Superior temporal gyrus (tissue), 1 donor: ENCODE results near the gene GTF3C1.

ENCODE experiments used
- DNase-seq: peaks from one replicate; pipeline ENCODE4 v3.0.0-alpha.2; 2016; ENCODE audit errors: extremely low spot score

The GTF3C1 gene

DNA sequence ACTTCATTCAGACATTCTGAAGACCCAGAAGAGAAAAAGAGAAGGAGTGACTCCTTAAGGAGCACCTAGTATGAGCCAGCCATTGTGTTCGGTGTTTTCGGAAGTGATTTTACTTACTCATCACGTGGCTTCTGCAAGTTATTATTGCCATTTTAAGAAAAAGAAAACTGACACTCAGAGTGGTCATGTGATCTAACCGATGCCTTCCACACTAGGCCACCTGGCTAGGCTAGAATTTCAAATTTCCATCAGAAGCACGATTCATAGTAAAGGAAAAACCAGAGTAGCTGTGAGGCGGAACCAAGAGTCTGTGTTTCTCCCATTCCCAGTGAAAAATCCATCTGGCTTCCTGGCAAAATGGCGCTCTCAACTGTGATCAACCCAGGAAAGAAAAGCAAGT lies 32.0 kb downstream of the GTF3C1 start:
- no peak for DNase-seq

DNA sequence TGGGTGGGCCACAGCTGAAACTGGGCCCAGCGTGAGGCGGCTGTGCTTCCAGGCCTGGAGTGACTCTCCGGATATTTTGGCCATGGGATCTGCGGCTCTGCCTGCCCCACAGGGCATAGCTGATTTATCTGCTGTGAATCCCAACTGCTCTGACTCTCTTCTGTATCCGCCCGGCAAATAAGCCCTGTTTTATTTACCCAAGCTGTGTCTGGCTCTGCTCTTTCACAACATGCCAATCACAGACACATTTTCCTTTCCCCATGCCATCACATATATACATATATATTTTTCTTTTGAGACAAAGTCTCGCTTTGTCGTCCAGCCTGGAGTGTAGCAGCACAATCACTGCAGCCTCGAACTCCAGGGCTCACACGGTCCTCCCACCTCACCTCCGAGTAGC lies 33.3 kb downstream of the GTF3C1 start:
- DNase-seq = no peak

DNA sequence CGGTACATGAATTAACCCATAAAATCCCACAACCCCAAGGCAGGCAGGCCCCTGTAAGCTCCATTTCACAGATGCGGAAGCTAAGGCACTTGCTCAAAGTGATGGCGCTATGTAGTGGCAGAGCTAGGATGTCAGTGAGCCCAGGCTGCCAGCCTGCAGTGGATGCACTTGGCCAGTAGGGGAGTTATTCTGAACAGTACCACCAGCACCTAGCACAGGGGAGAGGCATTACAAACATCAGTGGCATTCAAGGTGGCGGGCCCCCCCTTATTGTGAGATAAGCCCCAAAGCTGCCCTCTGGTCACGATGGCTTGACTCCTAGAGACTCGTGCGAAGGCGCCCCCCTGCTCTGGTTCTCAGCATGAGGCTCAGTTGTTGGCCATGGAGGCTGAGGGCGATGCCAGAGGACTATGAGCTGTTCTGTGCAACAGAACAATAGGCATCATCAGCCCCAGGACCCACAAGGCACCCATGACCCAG lies 33.8 kb downstream of the GTF3C1 start:
- DNase-seq = peak; percentile 16

DNA sequence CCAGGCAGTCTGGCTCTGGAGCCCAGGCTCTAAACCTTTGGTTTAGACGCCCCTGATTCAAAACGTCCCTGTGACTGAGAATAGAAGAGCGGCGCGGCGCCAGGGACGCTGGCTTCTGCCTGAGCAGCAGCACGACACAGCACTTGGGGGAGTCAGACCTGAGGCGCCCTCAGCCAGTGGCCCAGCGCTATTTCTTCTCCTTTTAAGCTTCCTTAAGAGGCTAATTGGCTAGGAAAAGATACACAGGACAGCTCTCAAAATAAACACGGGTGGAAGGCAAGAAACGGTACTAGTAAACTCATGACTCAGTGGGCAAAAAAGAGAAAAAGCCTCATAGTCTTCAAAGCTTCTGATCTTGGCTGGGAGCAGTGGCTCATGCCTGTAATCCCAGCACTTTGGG lies 34.9 kb downstream of the GTF3C1 start:
- DNase-seq = peak; percentile 49

DNA sequence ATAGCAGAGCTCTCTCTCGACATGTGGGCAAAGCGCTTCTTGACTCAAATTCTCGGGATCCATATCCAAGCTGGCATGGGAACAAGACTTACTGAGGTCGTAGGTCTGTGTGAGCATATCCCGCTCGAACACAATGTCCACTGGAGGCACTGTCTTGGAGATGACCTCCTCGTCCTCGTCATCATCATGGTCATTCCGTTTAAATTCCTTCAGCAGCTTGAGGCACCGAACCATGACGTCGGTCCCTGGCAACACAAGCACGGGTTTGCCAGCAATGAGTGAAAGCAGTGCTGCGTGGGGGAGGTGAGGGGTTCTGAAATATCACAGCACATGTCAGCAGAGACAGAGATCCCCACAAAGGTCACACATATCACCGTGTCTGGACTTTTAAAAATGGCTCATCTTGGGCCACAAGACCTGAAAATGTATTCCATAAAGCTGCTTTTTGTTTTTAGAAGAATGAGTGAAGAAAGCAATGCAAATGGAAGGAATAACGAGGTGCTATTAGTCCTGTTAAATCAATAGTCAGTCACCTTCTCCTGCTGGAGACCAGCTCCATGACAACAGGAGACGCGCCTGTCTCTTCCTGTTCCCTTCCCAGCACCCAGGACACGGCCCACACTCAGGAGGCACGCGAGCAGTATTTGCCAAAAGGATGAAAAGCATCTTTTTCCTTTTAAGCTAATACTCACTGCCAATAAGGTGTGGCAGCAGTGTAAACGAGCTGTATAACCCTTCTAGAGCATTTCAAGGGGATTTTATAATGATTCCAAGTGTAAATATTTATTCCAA lies 37.9 kb downstream of the GTF3C1 start:
- no peak for DNase-seq

DNA sequence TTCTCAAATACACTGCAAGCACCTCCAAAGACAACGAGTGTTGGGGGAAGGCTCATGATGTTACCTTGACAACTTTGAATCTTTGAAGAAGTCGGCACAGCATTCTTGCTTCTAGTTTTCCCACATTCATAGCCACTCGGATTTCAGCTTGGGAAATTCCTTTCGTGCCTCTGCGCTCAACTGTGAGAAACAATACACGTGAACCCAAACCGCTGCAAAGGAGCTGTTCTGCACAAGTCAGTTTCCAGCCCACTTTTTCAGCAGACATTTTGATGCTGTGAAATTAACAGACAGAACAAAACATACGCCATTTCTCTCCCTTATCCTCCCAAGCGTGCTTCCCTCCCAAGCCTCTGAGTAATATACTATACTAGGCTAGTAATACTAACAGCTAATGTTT lies 41.2 kb downstream of the GTF3C1 start:
- DNase-seq = no peak

DNA sequence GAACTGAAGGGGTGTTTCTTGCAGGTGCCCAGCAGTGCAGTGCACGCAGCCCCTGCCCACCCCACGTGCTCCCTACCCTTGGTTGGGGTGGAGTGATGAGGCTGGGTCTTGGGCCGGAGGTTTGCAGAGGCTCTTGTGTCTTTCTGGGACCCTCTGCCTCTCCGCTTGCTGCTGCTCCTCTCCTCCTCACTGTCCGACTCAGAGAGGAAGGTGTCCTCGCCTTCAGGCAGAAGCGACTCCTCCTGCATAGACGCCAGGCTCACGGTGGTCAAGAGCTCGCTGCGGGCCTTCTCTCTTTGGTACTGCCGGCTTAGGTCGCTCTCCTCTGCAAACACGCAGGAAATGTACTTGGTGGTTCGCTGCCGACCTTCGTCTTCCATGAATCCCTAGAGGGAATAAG lies 42.9 kb downstream of the GTF3C1 start:
- DNase-seq = no peak

DNA sequence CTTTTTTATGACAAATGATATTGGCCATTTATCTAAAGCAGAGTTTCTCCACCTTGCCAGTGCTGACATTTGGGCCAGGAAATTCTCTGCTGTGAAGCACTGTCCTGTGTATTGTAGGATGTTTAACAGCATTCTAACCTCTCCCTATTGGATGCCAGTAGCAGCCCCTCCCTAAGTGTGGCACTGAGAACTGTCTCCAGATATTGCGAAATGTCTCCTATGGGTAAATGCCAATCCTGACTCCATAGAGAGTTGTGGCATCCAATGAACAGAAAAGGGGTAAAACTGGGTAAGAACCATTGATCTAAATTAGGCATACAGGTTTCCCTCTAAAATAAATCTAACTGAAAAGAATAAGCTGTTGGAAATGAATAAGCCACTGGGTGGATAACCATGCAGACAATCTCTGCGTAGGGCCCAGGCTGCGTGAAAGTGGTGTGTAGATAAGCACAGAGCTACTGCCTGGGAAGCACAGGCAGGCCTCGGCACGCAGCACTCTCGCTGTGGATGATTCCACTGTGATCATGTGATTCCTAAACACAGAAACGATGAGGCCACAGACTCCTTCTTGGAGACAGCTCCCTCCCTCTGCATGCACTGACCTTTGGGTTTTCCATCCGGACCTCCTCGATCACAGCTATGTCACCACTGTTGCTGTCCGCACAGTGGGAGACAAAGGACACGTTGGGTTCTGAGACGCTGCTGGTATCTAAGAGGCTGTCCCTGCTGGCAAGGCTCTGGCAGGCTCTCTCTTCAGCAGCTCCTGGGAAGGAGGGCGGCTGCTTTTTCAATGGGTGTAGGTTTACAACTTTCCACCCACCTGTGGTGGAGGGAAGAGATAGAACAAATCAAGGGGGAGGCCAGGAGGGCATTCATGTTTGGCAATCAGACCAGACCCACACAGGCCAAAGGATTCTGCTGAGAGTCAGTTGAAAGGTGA lies 44.1 kb downstream of the GTF3C1 start:
- no peak for DNase-seq

DNA sequence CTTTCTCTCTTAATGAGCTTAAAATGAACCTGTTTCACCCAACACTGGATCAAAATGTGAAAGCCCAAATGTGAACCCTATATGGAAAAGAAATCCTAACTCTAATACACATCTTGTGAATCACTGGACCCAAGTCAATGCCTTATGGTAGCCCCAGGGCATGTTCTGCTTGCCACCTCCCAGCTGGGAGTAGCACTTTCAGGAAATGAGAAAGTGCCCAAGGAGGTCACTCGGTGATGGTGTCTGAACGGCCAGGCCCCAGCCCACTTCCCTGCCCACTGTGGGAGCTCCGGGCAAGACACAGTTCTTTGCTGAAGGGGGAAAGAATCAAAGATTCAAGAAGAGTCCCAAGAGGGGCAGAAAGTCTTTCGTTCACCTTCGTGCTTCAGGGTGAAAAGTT lies 46.1 kb downstream of the GTF3C1 start:
- DNase-seq = no peak

DNA sequence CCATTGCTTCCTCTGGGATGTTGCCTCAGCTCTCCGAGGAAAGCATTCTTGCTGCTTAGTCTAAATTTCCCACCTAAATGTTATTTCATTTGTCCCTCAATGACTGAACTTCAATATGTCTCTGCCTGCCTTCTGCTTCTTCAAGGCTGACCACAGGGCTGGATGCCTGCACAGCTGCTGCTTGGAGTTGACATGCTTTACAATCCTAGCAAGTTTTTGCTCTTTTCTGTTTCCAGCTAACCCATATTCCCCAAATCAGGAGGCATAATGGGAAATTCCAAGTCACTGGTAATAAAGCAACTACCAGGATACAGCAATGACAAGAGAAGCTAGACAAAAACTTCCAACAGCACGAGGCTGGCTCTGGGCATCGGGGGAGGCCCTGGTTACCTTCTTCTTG lies 48.9 kb downstream of the GTF3C1 start:
- DNase-seq = no peak

DNA sequence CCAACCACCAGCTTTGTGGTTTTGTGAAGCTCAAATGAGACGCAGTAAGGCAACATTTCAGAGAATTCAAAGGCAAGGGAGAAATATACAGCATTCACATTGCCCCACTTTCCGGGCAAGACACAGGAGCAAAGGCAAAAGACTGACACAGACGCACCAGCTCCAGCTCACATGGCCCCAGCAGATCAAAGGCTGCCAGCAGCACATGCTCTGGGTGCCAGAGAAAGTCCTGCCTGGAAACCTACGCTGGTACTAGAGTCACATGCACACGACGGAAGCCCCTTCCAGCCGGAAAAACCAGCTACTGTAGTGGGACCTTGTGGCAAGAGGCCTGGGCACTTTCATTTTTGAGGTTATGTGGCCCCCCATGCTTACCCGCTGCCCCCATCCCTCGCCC lies 50.1 kb downstream of the GTF3C1 start:
- no peak for DNase-seq

DNA sequence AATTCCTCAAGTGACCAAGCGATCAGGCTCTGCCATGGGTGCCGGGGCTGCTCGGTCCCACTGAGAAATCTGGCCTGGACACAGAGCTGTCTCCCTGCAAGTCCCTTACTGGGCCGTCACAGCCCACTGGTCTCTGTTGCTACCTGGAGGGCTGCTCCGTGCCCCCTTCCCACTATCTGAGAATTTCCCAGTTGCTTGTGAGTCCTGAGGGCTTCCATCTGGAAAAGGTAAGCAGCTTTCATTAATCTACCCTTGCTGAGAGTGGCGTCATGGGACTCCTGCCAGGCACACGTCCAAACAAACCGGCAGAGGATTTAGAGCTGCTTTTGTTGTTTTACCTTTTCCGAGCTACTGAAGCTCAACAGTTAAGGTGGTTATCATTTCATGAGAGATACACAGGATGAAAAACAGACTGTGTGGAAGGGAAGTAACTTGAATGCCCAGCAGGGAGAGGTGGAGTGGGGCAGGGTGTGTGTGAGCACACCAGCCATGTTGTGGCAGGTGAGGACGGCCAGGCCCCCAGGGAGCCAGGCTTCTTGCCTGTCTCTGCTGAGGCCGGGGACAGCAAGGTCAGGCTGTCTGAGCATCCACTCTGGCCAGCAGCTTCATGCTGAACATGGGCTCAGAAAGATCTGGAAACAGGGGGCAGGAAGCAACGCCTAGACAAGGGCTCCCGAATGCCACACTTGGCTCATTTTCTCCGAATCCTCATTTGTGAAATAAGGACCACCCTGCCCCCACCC lies 50.6 kb downstream of the GTF3C1 start:
- no peak for DNase-seq

DNA sequence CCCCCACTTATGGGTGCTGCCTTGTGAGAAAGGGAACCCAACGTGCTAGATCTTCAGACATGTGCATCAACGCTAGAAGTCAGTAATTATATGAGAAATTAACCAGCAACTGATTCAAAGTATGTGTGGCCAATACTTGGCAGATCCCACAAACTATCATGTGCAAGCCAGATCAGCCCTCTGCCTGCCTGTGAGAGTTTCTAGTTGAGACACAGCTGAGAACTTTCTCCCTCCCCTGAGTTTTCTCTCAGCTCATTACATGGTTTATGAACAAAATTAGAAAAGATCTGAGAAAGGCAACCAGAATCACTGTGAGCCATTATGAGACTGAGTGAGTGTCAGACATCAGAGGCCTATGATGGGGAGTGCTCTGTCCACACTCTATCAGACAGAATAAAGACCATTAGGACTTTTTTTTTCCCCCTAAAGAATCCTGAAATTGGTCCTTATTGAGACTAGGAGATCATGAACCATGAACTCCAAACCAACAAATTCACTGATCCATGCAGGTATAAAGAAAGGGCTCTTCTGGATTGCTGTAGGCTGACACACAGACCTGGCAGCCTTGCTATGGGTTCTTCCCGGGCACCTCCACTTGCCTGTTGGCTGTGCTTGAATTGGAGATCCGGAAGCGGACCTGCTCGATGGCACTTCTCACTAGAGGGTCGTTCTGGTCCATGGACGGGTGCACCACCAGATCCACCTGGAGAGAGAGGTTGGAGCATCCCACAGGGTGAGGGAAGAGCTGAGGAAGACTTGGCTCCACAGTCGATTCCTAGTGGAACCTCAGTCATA lies 51.5 kb downstream of the GTF3C1 start:
- no peak for DNase-seq

DNA sequence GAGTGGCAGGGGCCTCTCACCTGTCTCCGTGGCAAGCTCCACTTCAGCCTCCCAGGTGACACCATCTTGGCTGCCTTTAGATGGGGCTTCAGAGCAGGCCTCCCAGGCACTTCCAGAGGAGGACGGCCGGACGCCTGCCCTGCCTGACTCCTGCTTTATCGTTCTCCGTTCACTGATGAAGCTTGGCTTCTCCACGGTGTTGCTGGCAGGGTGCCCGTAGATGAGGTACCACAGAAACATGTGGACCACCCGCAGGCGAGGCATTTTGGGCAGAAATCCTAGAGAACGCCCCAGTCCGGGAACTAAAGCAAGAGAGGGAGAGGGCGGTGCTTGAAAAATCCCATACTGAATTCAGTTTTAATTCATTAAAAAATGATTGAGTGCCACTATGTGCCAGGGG lies 54.5 kb downstream of the GTF3C1 start:
- no peak for DNase-seq

DNA sequence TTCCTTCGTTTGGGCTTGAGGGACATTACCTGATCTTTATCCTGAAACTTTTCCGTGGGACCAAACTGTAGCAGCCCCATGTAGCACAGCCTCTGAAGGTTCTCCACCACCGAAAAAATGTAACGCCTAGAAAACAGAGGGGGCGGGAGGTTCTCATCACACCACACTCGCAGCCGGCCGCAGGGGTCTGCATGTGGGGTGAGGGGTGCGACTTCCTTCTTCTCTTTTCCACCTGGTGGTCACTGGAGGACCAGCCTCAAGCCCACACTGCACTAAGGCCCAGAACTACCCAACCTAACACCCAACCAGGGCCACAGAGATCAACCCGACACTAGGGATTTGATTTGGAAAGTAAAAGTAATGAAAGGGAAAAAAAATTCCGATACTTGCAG lies 57.1 kb downstream of the GTF3C1 start:
- DNase-seq = no peak

DNA sequence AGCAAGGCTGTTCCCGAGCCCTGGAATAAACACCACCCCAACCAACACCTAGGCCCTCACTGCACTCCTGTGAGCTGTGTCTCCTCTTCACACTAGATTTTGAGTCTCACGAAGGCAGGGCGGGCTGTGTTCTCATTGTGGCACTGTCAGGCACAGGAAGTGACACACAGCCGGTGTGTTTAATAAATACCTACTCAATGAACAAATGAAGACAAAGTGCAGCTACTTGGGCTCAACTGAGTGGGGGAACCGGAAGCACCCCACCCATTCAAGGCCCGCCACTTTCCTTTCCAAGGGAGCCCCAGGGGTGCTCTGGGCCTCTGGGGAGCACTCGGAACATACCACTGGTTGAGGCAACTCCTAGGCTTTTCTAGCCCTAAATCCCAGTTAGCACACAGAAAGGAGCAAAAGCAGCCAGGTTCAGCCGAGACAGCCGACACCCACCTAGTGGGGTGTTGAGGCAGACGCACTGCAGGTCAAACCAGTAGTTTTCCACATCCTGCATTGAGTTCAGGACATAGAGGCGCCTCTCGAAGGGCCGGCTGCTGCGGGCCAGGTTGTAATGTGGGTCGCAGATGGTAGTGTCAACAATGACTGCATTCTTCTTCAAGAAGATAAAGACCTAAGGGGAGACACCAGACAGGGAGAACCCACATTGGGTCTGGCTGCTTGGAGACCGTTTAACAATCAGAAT lies 57.7 kb downstream of the GTF3C1 start:
- DNase-seq = no peak

DNA sequence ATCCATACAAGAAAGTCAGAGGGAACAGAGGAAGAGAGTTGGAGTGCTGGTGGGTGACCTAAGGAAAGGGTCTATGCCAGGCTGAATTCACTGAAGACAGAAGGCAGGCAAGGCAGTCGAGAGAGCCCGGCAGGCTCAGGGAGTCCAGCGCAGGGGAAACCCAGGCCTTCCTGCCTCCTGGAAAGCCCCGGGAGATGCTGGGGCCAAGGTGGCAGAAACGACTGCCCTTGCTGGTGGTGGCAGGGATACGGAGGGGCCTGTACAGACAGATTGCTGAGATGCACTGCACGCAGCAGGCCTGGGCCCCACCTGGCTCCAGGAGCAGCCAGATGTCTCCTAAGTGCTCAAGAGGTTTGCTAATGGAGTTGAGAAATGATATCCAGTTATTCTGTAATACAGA lies 59.8 kb downstream of the GTF3C1 start:
- DNase-seq = no peak

DNA sequence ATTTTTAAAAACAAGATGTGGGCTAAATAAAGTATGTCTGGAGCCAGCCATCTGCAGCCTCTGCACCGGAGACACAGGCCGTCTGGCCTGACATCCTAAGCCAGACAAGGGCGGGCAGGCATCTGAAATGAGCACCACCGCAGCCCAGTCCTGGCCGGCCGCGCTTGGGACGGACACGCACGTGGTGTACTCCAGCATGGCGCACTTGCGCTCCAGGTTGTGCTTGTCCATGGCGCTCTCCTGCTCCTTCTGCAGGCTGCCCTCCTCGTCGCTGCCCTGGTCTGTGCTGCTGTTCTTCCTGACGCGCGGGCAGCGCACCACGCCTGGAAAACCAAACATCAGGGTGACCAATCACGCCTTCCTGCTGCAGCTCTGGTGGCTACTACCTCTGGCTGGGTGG lies 60.3 kb downstream of the GTF3C1 start:
- no peak for DNase-seq

DNA sequence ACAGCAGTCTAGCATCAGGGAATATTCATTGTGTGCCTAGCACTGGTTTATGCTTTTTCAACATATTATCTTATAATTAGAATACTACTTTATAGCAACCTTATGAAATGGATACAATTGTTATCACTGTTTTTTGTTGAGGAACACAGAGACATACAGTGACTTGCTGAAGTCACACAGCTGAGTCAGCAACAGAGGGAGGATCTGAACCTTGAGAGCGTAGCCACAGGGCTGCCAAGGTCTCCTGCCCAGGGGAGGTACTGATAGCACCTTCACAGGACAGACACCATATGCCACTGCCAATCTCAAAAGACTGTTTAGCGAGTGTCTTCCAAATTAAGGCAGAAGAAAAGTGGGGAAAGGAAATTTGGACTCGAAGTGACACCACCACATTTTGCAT lies 63.0 kb downstream of the GTF3C1 start:
- no peak for DNase-seq

DNA sequence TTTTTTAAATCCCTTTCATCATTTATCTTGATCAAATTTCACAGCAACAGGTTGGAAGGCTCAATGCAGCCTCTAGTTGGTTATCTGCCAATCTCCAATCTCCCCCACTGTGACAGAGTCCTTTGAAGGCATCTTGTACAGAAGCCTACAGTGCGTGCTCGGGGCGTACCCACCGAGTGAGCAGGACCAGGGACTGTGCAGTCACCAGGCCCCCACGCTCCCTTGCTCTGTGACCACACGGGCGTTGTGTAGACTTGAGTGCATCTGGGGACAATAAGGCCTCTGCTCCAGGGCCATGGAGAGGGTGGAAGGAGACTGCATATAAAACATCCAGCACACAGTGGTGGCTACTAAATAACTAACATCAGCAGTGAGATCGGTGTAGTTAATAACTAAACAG lies 63.4 kb downstream of the GTF3C1 start:
- no peak for DNase-seq

DNA sequence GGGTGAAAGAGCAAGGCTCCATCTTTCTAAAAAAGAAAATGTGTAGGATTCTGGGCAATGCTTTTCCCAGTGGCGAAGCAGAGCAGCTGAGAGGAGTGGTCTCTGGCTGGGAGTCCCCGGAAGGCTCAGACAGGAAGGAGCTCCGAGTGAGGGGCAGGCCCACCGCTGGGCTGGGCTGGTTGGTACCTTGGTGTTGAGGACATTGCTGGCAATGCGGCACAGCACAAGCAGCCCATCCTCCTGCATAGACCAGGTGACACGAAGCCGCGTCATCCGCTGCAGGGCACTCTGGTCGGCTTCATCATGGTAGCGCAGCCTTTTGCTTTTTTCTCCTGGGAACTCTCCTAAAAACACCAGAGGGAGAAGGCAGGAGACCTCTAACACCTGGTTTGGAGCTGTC lies 63.9 kb downstream of the GTF3C1 start:
- no peak for DNase-seq
